C1 segment of cervical spinal cord (tissue), 14 donors: ENCODE measurements around the gene BCOR.

Experiments
- DNase-seq, 14 donors: peaks; one replicate each; lab custom pipeline; 2025; lab: John Stamatoyannopoulos, UW

The BCOR gene

DNA sequence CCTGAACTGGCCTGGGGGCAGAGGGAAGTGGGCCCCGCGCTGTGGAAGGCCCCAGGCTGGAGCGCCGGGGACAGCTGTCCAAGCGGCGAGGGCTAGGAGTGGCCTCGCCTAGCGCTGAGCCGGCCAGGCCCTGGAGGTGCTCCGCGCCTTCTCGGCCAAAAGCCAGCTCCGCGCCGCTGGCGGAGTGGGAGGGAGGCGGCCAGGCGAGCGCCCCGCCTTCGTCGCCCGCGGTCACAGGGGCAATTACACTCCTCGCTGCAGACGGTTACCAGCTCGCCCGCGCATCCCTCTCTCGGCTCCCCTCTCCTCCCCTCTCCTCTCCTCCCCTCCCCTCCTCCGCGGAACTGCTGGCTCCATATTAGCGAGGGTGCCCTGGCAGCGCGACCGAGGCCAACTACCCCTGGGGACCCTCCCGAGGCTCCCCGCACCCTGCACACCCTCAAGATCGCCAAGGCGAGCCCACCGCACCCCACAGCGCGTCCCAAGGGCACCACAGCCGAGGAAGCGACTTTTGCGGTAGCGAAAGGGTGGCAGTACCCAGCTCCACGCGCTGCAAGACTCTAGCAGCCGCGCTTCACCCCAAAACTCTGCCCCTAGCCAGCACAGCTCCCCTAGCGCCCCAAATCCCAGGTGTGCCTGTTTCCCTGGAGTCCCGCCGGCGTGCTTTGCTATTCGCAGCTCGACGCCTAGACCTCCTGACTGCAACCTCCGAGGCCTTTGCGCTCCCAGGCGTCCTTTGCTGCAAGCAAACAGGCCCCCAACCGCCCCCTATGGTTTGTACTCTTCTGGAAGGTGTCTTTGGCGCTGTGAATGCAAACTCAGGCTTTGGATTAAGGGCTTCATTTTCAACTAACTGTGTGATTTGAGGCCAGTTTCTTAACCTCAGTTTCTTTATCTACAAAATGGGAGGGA is 91.4 kb downstream of the BCOR start:
- no peak for DNase-seq

DNA sequence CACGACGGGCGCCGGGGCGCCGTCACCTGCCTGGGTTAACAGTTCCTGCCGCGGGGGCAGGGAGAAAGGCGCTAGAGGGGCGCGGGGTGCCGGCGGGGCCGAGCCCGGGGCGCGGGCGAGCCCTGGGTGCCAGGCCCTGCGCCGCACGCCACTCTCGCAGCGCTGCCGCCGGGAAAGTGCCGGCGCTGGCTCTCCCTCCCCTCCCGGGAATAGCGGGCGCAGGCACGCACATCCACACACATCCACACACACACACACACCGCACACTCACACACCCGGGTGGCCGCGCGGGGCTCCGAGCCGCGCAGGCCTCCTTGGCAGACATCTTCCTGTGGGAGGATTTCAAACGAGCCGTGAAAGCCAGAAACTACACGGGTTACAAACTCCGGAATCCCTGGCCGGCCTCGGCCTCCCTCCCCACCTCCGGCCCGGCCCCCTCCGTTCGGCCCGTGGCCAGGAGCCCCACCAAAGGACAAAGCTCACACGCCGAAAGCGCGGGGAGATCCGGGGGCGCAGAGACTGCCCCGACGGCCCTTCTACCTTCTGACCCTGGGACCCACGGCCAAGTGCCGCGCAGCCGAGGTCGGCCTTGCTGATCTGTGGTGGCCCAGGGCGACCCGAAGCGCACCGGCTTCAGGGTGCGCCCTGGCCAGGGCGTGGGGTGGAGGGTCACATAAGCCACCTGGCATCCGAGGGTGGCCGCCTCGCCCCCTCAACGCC is 92.3 kb downstream of the BCOR start:
- no peak for DNase-seq

DNA sequence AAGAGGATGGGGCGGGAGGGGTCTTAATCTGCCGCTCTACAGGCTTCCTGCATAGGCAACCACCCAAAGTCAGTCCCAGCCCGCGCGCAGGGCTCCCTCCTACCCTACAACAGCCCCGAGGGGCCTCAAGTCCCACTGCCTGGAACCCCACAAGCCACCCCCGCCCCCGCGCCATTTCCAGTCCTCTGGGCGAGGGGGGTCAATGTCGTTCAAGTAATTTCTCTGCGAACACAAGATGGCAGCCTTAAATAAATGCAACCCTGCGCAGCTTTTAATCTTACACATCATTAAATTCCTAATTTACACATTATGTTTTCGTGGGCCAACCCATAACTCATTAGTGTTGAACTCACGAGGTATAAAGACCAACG is 92.9 kb downstream of the BCOR start:
- DNase-seq, result no peak

DNA sequence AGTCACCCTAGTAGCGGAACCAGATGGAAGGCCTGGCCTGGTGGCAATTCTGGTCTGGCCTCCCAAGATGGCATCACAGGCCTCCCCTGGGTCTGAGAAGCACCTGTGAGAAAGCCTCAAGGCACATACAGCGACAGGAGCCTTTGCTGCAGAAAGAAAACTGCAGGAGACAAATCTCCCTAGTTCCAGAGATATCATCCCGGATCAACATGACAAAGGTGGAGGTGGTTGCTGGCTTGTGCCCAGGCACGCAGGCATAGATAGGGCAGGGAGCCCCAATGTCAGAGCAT is 93.6 kb downstream of the BCOR start:
- no peak for DNase-seq

DNA sequence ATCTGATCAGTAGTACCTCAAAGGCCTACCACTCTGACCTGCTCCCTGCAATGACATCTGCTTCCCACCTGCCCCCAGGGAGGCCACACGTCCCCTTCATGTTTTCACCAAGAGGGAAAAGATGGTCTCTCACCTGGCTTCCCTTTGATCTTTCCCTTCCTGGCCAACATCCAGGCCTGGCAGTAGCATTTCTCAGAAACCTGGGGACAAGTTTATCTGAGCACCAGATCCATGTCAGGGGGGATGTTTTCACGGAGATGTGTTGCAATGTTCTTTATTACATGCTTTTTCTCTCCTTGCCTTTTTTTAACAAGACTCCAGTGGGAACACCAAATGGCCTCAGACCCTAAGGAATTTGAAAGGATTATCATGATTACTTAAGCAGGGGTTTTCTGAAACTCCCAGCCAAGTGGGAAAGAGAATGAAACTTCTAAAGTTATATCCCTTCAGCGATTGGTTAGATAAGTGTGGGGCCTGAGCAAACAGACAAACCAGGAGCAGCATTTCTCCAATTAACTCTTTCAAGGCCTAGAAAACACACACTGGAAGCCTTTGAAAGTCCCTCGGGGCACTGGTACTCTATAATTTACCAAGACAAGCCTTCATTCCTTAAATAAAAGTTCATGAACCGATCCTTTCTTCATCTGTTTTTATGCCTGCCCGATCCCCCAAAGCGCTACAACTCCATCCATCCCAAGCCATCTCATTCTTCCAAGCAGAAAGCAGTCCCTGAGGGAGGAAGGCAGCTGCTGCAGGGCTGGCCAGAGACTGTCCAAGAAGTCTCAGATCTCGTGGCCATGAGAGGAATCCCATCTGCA is 94.1 kb downstream of the BCOR start:
- DNase-seq, result no peak

DNA sequence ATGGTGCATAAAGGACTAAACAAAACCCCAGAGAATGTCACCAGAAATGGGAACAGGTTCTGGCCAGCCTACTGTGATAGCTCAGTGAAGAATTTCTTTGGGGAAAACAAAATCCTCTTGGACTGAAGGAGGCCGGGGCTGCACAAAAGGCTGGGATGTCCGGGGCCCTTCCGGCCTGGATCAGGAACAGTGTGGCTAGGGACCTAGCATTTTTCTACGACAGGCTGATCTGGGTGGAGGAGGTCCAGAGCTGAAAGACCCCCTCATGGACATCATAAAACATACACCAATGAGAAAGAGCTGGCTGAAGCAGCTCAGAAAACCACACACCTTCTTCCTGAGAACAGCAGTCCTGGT is 94.7 kb downstream of the BCOR start:
- no peak for DNase-seq
